Hair follicle dermal papilla cell (primary cell): ENCODE measurements around the gene CLIC3. TPM values are rescaled to one million over a fixed set of nuclear protein-coding genes. Genes with fewer than 3 reads are reported as not detected.

Source experiments
- total RNA-seq: library from RNA; depleted of rRNA; stranded (reverse); fragments of >200 nt; gene quantifications from 2 replicates; pipeline ENCODE4 v1.2.3, GENCODE V29; 2012

Gene CLIC3
- 0.32 and 2.4 TPM in 2 replicates for total RNA-seq

GRCh38 chr9:136996361-136997292 lies at the start of gene CLIC3:
CLIC3 (minus strand) TSS chr9:136996568; CDS start chr9:136996543, 25 bp downstream.

DNA sequence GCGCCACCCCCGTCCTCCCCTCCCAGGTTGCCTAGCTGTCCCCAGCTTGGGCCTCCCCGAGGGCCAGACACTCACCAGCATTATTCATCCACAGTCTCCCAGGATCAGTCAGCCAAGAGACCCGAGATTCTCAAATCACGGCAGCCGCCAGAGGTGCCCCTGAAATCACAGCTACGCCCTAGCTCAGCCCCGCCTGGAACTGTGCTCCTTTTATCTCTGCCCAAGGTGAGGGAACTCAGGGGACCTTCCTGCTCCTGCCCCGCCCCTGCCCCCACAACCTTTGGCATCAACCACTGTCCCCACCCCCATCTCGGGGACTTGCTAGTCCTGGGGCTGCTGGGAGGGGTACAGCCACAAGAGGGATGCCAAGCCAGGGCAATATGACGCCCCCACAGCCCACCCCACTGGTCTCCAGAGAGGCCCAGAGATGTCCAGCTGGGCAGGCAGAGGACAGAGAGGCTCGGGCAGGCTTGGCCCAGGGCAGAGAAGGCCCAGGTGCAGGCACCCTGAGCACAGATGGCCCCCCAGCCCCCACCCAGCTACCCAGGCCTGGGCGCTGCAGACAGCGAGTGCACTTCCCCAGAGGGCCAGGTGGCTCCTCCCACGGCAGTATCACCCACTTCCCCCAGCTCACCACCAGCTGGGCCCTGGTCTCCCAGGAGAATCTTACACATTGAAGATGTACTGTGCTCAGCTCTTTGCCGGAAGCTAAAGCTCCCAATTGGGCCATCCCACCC lies 35.7 kb upstream of the CLIC3 start, which contains the start of gene FUT7:
Gene FUT7 (minus strand): TSS at position 185 of the 737 bp plus-strand sequence. CDS start 97 bp downstream, at position 88.

GRCh38 chr9:137027369-137028262 lies 31.2 kb upstream of the CLIC3 start, which contains the start of gene ABCA2:
ABCA2 (minus strand) TSS chr9:137028237; CDS start chr9:137028140, 97 bp downstream.

DNA sequence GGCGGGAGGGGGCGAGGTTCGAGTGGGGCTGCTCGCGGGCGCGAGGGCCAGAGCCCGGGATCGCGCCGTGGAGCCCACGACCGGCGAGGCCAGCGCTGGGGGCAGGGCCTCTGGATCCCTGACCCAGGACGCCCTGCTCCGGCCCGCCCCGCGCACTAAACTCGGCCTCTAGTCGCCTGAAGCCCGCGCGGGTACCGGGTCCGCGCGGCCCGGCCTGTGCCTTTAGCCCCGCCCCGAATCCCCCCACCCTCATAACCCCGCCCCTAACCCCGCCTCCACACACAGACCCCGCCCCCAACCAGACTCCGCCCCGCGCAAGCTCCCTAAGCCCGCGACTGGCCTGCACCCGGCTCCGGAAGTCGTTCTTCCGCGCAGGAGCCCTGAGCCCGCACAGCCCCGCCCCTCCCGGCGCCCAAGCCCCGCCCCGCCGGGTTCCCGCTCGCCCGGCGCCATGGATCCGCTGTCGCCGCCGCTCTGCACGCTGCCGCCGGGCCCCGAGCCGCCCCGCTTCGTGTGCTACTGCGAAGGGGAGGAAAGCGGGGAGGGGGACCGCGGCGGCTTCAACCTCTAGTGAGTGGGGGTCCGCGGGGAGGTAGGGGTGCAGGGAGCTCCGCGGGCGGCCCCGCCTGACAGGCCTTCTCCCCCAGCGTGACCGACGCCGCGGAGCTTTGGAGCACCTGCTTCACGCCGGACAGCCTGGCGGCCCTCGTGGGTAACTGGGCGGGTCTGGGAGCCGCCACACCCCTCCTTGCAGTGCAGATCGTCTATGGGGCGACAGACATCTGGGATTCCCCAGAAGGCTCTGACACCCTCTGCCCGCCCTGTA lies 4.2 kb downstream of the CLIC3 start, which contains the start of gene PAXX:
Gene PAXX (plus strand): TSS at position 430 of the 826 bp plus-strand sequence. CDS start 22 bp downstream, at position 452.

GRCh38 chr9:136982232-136983051 lies 13.9 kb downstream of the CLIC3 start, which contains the start of gene LCNL1:
LCNL1 (plus strand) TSS chr9:136982993; CDS start chr9:136983587, 594 bp downstream.

DNA sequence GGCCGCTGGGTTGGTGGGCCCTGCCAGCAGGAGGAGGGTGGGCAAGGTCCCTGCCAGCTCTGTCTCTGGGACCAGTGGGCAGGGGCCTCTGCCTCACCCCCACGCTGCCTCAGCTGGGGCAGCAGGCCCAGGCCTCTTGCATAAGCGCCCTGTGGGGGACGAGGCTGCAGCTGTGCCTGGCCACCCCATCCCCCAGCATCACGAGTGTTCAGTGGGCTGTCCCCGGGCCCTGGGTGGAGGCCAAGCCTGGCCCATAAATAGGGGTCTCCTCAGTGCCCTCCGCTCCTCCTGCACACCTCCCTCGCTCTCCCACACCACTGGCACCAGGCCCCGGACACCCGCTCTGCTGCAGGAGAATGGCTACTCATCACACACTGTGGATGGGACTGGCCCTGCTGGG lies 19.1 kb downstream of the CLIC3 start, which contains the start of gene PTGDS:
Gene PTGDS (plus strand): TSS at position 282 of the 400 bp plus-strand sequence. CDS start 75 bp downstream, at position 357.

GRCh38 chr9:136951541-136952320 lies 44.6 kb downstream of the CLIC3 start, which contains the start of gene LCN12:
LCN12 (plus strand) TSS chr9:136952273; CDS start chr9:136952328, 55 bp downstream.

Other genes with a start within 250 kb of the CLIC3 start
- gene LCN6, start 248.0 kb downstream of the CLIC3 start, total RNA-seq: not detected in 2 replicates
- gene LCN8, start 238.3 kb downstream of the CLIC3 start, total RNA-seq: not detected in 2 replicates
- gene LCN15, start 232.1 kb downstream of the CLIC3 start, total RNA-seq: not detected in 2 replicates
- gene TMEM141, start 205.2 kb downstream of the CLIC3 start, total RNA-seq: 28.6 and 32.7 TPM in 2 replicates
- 0.16 and 0.73 TPM in 2 replicates for gene CCDC183, start 200.2 kb downstream of the CLIC3 start, total RNA-seq
- 83.5 and 85.7 TPM in 2 replicates for gene RABL6, start 188.6 kb downstream of the CLIC3 start, total RNA-seq
- 0.85 and 0.97 TPM in 2 replicates for gene AJM1, start 154.1 kb downstream of the CLIC3 start, total RNA-seq
- 49.8 and 55.1 TPM in 2 replicates for gene PHPT1, start 147.2 kb downstream of the CLIC3 start, total RNA-seq
- gene MAMDC4, start 144.2 kb downstream of the CLIC3 start, total RNA-seq: 1.1 and 1.9 TPM in 2 replicates
- gene EDF1, start 130.3 kb downstream of the CLIC3 start, total RNA-seq: 119 and 175 TPM in 2 replicates
- gene TRAF2, start 110.1 kb downstream of the CLIC3 start, total RNA-seq: 6.6 and 6.8 TPM in 2 replicates
- 133 and 152 TPM in 2 replicates for gene FBXW5, start 51.8 kb downstream of the CLIC3 start, total RNA-seq
- 1.1 TPM in 1 of 2 replicates, not detected in the other for gene C8G, start 51.3 kb downstream of the CLIC3 start, total RNA-seq
- 0.24 TPM in 1 of 2 replicates, not detected in the other for gene LCN12, start 44.3 kb downstream of the CLIC3 start, total RNA-seq
- gene PTGDS, start 19.1 kb downstream of the CLIC3 start, total RNA-seq: 16.9 and 20.2 TPM in 2 replicates
- gene LCNL1, start 13.6 kb downstream of the CLIC3 start, total RNA-seq: 2.4 and 3.5 TPM in 2 replicates
- 7.3 and 8.5 TPM in 2 replicates for gene PAXX, start 4.1 kb downstream of the CLIC3 start, total RNA-seq
- 11.9 and 15.1 TPM in 2 replicates for gene ABCA2, start 31.7 kb upstream of the CLIC3 start, total RNA-seq
- gene FUT7, start 35.5 kb upstream of the CLIC3 start, total RNA-seq: not detected in 2 replicates
- 4.7 and 6.9 TPM in 2 replicates for gene NPDC1, start 49.6 kb upstream of the CLIC3 start, total RNA-seq
- gene ENTPD2, start 57.5 kb upstream of the CLIC3 start, total RNA-seq: not detected in 2 replicates
- 1.6 and 1.8 TPM in 2 replicates for gene SAPCD2, start 74.0 kb upstream of the CLIC3 start, total RNA-seq
- gene UAP1L1, start 80.9 kb upstream of the CLIC3 start, total RNA-seq: 32.5 and 40.4 TPM in 2 replicates
- gene MAN1B1, start 90.4 kb upstream of the CLIC3 start, total RNA-seq: 81.1 and 82.9 TPM in 2 replicates
- gene DPP7, start 118.2 kb upstream of the CLIC3 start, total RNA-seq: 68.4 and 81.5 TPM in 2 replicates
- gene GRIN1, start 142.6 kb upstream of the CLIC3 start, total RNA-seq: 0.12 TPM in 1 of 2 replicates, not detected in the other
- gene LRRC26, start 173.5 kb upstream of the CLIC3 start, total RNA-seq: not detected in 2 replicates
- not detected in 2 replicates for gene TMEM210, start 175.5 kb upstream of the CLIC3 start, total RNA-seq
- 23.5 and 23.8 TPM in 2 replicates for gene ANAPC2, start 192.0 kb upstream of the CLIC3 start, total RNA-seq
- gene SSNA1, start 192.1 kb upstream of the CLIC3 start, total RNA-seq: 46.1 and 55.9 TPM in 2 replicates
- gene TPRN, start 204.2 kb upstream of the CLIC3 start, total RNA-seq: 8.9 and 9.4 TPM in 2 replicates
- gene TMEM203, start 209.1 kb upstream of the CLIC3 start, total RNA-seq: 32.1 and 32.4 TPM in 2 replicates
- gene NDOR1, start 209.1 kb upstream of the CLIC3 start, total RNA-seq: 5.1 and 6.8 TPM in 2 replicates
- 0.16 and 0.85 TPM in 2 replicates for gene RNF208, start 225.7 kb upstream of the CLIC3 start, total RNA-seq
- gene CYSRT1, start 228.6 kb upstream of the CLIC3 start, total RNA-seq: 0.32 and 0.73 TPM in 2 replicates
- gene RNF224, start 230.9 kb upstream of the CLIC3 start, total RNA-seq: 0.16 TPM in 1 of 2 replicates, not detected in the other
- gene SLC34A3, start 234.3 kb upstream of the CLIC3 start, total RNA-seq: under 0.01 TPM in 1 of 2 replicates, not detected in the other
- 123 and 132 TPM in 2 replicates for gene TUBB4B, start 244.7 kb upstream of the CLIC3 start, total RNA-seq